ENCODE results near the gene CFAP77.
A peak's percentile ranks its signal among the peaks of the same experiment; 100 is the strongest.

CFAP77 gene

GRCh38 chr9:132487980-132488535 lies 78.0 kb downstream of the CFAP77 start:
- DNase-seq (ENCODE audit: low spot score) = no peak

DNA sequence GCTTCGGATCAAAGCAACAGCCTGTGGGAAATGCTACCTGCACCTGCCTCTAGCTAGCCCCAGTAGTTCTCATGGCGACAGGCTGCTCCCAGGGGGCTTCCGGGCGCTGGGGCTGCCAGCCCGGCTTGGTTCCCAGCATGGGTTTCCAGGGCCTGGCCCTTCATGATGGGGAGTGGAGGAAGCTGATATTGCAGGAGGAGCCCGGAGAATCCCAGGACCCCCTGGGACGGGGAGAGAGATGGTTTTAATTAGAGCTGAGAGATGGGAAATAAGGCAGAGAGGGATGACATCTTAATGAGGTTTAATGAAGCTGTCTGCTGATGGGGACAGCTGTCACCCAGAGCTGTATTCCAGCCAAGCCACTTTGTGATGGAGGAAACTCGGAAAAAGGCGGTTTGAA lies 78.6 kb downstream of the CFAP77 start:
- peak; percentile 79 for DNase-seq (ENCODE audit: low spot score)

DNA sequence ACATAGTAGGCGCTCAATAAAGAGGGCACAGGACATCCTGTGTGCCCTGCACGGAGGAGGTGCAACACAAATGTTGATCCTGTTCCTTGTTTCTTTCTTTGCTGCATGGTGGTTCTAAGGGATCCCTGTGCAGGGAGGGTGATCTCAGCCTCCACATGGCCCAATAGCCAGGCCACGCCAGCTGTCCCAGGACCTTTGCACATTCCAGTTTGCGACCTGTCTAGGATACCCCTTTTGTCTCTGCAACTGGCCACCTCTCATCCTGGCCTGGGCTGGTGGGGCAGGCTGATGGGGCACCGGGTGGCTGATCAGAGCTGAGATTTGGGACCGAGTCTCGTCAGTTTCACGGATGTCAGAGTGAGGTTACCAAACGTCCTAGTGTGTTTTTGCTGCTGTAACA lies 79.5 kb downstream of the CFAP77 start:
- DNase-seq (ENCODE audit: low spot score) = no peak

DNA sequence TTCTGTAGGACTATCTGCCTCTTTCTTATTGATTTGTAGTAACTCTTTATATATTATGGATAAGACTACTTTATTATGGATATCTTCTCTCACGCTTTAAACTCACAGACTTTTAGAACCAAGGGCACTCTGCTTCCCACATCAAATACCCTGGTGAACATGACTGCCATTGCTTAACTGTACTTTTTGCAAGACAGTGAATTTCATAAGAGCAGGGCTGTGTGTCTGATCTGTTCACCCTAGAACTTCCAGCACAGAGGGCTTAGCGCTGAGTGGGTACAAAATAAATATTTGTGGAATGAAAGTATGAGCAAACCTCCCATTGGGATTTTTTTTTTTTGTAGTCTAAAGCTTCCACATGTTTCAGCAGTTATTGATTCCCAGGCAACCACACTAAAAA lies 84.8 kb downstream of the CFAP77 start:
- no peak for DNase-seq (ENCODE audit: low spot score)

DNA sequence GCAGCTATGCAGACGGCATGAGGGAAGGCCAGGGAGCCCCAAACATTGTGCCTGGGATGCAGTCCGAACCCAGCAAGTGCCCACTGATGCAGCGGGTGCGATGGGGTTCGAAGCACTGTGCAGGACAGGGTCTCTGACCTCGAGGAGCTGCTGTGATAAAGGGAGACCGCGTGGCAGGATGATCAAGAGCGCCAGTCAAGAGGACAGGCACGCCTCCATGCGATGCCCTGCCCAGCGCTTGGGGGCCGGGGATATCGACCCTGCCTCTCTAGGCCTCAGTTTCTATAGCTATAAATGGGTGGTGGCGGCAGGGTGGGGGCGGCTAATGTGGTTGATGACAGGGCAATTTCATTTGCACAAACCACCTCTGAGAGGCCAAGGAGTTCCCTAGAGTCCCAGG lies 87.7 kb downstream of the CFAP77 start:
- DNase-seq (ENCODE audit: low spot score) = no peak

- DNase-seq (ENCODE audit: low spot score) = no peak
These were observed 88.7 kb downstream of the CFAP77 start for GRCh38 chr9:132498531-132499210.

DNA sequence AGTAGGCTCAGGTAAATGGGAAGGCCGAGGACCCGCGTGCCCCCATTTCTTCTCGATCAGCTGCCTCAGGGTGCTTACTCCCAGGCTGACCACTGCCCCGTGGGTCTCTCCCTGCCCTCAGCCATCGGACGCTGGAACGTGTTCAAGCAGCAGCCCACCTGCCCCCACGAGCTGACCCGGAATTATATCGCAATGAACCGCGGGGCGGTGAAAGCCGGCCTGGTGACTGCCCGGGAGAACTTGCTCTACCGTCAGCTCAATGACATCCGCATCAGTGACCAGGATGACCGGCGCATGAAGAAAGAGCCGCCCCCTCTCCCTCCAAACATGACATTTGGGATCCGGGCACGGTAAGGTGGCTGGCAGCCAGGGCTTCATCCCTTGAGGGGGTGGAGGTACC lies 89.2 kb downstream of the CFAP77 start:
- no peak for DNase-seq (ENCODE audit: low spot score)

DNA sequence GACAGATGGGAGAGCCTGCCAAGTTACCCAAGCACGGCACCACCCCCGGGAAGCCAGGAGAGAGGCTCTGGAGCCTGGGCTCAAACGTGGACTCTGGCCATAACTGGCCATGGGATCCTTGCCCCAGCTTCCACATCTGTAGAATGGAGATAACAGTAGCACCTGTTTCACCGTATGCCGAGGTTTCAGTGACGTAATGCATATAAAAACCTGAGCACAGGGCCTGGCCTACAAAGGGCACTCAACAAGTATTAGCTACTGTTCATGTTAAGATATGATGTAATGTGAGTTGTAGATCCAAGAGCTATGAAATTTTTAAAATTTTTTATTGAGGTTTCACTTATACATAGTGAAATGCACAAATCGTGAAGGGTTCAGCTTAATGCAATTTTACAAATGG lies 90.2 kb downstream of the CFAP77 start:
- DNase-seq (ENCODE audit: low spot score) = no peak

- no peak for DNase-seq (ENCODE audit: low spot score)
These were observed 92.5 kb downstream of the CFAP77 start for GRCh38 chr9:132502480-132502879.

GRCh38 chr9:132503116-132503515 lies 93.1 kb downstream of the CFAP77 start:
- no peak for DNase-seq (ENCODE audit: low spot score)

- DNase-seq (ENCODE audit: low spot score) = no peak
These were observed 94.5 kb downstream of the CFAP77 start for GRCh38 chr9:132504488-132504887.

DNA sequence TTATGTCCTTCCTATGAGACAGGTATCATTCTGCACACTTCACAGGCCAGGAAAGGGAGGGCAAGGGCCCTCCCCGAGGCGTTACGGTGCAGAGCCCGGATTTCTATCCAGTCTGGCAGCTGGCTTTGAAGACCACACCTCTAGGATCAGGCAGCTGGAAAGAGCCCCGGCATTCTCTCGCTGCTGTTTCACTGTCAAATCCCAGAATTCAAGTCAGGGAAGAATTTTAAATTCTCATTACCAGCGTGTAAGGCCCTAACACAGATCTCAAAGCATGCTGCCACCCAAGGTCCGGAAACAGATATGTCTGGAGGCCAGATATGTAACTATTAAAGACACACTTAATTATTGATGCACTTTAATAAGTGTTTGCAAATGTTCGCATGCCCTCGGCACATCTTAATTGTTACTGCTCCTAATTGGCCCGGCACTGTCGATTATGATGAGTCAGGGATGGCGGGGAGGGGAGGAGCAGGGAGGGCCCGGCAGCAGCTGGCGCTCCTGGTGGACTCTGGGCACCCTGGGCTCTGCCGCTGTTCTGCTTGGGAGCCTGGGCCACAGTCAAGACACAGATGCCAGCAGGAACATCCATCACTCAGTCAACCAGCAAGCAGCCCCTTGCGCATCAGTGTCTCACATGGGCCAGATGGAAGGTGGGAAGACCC lies 96.1 kb downstream of the CFAP77 start:
- no peak for DNase-seq (ENCODE audit: low spot score)

- DNase-seq (ENCODE audit: low spot score) = peak; percentile 91
These were observed 97.1 kb downstream of the CFAP77 start for GRCh38 chr9:132506977-132507669.

DNA sequence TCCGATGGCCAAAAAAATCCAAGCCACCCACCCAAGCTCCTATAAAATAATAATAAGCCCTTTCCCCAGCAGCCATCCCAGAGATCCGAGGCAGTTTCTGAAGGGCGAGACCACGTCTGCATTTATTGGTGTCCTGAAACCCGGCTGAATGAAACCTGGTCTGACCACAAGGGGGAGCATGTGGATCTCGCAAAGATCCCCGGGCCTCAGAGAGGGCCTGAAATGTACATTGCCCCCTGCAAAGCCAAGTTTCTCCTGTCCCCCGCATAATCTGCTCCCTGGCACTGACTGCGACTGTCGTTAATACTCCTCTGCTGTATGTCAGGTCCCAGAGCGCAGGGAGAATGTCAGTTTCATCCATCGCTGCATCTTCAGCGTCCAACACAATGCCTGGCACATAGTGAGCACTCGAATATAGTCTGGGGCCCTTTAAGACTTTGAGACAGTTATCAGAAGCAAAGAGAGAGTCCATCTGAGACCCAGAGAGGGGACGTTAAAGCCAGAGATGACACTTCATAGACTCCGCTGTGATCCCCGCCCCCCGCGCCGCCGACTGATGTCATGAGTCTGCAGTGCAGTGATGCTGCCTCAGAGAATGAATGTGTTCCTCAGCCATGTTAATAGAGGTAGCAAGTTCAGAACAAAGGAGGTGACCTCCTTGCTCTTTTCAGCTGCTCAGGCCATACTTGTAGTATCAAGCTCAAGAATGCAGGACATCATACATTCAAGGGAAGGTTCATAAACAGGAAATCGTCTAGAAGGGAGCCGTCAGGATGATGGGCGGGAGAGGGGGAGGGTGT lies 97.9 kb downstream of the CFAP77 start:
- DNase-seq (ENCODE audit: low spot score) = peak; percentile 94

- DNase-seq (ENCODE audit: low spot score) = peak; percentile 37
These were observed 100.2 kb downstream of the CFAP77 start for GRCh38 chr9:132509928-132510874.

- no peak for DNase-seq (ENCODE audit: low spot score)
These were observed 101.4 kb downstream of the CFAP77 start for GRCh38 chr9:132511191-132511999.

DNA sequence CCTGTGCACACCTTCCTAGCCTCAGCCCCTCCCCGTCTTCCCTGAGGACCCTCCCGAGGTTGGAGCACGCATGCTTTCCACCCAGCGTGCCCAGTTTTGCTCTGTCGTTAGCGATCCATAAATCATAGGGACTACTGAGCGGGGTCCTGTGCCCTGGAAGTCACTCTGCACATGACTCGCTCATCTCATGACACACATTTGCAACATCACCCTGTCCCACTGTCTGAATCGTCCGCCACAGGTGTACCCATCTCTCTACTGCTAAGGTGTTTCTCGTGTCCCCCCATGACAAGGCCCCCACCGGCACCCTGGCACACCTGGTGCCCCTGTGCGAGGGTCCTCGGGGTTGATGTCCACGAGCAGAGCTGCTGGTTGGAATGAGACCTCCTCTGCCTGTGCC lies 103.4 kb downstream of the CFAP77 start:
- no peak for DNase-seq (ENCODE audit: low spot score)

DNA sequence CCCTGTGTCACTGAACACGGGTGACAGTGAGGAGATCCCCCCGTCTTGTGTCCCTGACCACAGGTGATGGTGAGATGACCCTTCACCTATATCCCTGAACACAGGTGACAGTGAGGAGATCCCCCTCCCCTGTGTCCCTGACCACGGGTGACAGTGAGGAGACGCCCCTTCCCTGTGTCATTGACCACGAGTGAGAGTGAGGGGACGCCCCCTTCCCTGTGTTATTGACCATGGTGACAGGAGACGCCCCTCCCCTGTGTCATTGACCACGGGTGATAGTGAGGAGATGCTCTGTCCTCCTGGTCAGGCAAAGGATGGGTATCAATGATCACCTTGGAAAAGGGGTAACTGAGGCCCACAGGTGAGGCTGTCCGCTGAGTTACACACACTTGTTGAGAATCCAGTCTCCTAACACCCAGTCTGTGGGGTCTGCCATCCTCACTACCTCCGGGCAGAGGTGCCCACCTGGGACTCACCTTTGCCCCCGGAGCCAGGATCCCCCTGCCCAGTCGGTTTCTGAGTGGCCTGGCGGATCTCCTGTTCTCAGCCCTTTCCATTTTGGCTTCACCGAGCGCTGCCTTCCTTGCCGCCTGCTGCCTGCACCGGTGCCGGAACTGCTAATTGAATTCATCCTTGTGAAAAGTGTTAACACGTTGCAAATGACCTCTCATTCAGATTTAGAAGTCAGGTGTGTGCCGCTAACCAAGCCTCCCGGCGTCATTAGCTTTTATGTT lies 104.2 kb downstream of the CFAP77 start:
- DNase-seq (ENCODE audit: low spot score) = no peak

- DNase-seq (ENCODE audit: low spot score) = no peak
These were observed 104.8 kb downstream of the CFAP77 start for GRCh38 chr9:132514821-132515220.
